Peyer's patch (tissue), 4 donors: ENCODE results near the gene NARS2.

Source experiments
- POLR2A ChIP-seq, 2 donors: fragments of 450-650 bp; IDR thresholded peaks; one replicate each; pipeline ENCODE4 v1.5.1; 2017; ENCODE audit warnings: antibody characterized with exemption in 2 of 2, mild to moderate bottlenecking in 2 of 2, moderate library complexity in 2 of 2
- TF ChIP-seq, protein P1 (sequence below), 6 experiments: fragments of 450-650 bp in 4 of 6; fragments of 200-600 bp in 2 of 6; sonication (generic) in 1 of 6; IDR thresholded peaks; one replicate each; pipeline ENCODE4 v1.5.1; 2017 to 2019; ENCODE audit warnings: antibody characterized with exemption in 6 of 6, mild to moderate bottlenecking in 3 of 6, moderate library complexity in 1 of 6

DNA sequence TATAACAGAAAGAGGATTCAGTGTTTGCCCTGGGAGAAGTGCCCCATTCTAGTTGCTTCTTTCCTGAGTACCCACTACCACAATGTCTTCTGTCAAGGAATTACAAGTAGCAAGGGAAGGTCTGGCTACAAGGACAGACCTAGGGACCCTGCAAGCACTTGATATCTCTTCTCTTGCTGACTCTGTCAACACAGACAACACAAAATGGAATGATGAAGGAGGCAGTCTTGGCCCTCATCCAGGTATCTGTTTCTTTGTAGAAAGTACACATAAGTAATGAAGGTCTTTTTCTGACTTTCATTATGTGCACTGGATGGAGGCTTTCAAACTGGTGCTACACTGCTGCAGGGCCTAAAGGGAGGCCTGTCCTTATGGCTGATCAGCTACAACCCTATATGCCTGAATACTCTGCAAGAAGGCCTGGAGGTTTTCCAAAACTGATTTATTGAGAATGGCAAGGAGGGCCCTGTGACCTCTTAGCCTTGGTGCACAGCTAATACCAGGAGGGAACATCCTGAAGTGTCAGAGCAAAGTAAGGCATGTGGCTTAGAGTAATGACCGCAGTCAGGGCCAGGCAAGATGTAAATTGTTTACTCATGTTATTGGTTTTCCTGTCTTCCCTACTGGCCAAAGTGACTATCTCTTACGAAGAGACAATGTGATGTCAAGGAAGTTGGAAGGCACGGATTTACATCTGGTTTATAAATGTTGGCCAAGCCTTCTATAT is 188.3 kb downstream of the NARS2 start:
- TF ChIP-seq, protein P1, sequence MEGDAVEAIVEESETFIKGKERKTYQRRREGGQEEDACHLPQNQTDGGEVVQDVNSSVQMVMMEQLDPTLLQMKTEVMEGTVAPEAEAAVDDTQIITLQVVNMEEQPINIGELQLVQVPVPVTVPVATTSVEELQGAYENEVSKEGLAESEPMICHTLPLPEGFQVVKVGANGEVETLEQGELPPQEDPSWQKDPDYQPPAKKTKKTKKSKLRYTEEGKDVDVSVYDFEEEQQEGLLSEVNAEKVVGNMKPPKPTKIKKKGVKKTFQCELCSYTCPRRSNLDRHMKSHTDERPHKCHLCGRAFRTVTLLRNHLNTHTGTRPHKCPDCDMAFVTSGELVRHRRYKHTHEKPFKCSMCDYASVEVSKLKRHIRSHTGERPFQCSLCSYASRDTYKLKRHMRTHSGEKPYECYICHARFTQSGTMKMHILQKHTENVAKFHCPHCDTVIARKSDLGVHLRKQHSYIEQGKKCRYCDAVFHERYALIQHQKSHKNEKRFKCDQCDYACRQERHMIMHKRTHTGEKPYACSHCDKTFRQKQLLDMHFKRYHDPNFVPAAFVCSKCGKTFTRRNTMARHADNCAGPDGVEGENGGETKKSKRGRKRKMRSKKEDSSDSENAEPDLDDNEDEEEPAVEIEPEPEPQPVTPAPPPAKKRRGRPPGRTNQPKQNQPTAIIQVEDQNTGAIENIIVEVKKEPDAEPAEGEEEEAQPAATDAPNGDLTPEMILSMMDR (IDR thresholded peaks at IDR 0.05): no peak
- no peak for TF ChIP-seq POLR2A (IDR thresholded peaks at IDR 0.05)
